Hematopoietic multipotent progenitor cell treated with erythropoietin and hydrocortisone succinate and interleukin-3 and kit ligand, for 8 days (in vitro differentiated cells): ENCODE data around the gene SLC6A12.
A peak's percentile ranks its signal among the peaks of the same experiment; 100 is the strongest.

Experiments
- DNase-seq: peaks from one replicate; pipeline ENCODE4 v3.0.0-alpha.2; 2015

The SLC6A12 gene

DNA sequence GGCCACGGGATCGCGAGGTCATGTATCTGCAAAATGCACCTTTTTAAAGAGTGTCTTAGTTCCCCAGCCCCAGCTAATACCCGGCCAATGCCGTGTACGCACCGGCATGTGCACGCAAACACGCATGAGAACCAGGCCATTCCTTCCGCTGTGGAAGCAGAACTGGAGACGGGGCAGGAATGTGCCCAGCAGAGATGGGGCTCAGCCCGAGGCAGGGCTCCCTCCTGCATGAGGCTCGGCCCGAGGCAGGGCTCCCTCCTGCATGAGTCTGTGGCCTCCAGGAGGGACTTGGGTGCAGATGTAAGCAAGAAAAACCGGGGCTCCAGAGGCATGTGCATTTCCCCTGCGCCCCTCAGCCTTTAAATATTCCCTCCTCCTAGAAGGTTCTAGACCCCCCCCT is 38.2 kb downstream of the SLC6A12 start:
- DNase-seq = no peak

DNA sequence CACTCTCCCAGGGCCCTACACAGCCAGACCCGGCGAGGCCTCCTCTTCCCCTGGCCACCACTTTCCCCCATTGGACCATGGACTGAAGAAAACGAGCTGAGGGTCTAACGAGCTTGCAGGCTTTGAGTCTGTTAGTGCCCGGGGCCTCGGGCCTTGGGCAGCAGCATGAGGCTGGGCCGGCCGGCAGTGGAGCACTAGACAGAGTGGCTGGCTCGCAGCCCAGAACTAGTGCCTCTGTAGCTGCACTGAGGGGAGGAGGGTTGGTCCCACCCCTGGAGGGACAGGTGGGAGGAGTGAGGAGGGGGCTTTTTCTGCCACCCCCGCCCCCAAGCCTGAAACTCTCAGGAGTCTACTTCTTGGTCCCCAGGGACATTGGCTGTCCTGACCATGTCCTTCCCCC is 38.7 kb downstream of the SLC6A12 start:
- peak; percentile 68 for DNase-seq

- no peak for DNase-seq
Measured at GRCh38 chr12:174596-174995, 39.4 kb downstream of the SLC6A12 start.

GRCh38 chr12:174124-174523 is 39.8 kb downstream of the SLC6A12 start:
- DNase-seq = peak; percentile 54

DNA sequence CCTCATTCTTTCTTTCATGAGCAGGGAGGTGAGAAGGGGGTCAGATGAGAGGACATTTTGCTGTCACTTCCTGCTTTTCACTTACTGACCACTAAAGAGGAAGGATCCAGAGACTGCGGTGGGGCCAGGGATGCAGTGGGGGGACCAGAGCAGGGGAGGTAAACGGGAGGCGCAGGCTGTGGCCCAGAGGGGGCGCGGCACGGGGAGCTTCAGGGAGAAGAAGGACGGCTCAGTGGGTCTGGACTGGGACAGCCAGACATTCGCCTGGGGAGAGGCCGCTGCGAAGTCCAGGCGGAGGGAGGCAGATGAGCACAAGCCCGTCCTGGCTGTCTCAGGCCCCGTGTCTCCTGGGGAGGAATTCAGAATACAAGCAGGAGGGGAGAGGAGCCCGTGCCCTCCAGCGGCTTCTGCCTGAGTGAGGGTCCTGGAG is 41.2 kb downstream of the SLC6A12 start:
- no peak for DNase-seq

GRCh38 chr12:171743-172676 is 41.9 kb downstream of the SLC6A12 start:
- DNase-seq = peak; percentile 98

GRCh38 chr12:171276-171675 is 42.7 kb downstream of the SLC6A12 start:
- no peak for DNase-seq

GRCh38 chr12:170371-171225 is 43.4 kb downstream of the SLC6A12 start:
- DNase-seq = no peak

DNA sequence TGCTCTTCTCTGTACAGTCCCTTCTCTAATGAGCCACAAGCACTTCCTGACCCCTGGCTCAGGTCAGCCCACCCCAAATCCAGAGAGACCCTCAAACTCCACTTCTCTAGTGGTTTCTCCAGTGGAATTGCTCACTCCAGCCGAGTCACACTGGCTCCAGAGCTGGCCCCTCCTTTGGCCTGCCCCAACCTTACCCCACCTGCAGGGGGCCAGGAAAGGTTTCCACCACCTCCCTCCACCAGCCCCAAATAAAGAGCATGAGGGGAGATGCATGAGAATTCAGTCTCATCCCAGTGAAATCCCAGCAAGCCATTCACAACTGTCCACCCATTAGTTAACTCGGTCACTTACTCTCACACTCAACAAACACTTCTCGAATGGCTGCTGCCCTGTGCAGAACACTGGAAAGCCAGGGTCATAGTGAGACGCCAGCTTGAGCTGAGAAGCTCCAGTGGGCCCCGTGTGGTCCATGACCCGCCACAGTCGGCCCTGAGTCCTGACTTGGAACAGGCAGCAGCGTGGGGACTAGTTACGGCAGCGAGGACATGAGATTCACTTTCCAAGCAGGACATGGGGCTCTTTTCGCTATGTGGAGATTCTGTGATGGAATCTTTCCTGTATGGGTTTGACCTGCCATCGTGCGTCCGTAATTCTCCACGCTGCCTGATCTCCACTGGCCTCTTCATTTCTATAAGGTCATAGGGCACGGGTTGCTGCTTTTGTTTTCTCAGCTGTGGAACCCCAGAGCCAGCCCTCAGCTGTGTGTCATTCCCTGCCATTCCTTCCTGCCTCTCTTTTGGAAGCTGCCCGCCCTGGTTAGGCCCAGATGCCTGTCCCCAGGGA is 44.2 kb downstream of the SLC6A12 start:
- peak; percentile 62 for DNase-seq

DNA sequence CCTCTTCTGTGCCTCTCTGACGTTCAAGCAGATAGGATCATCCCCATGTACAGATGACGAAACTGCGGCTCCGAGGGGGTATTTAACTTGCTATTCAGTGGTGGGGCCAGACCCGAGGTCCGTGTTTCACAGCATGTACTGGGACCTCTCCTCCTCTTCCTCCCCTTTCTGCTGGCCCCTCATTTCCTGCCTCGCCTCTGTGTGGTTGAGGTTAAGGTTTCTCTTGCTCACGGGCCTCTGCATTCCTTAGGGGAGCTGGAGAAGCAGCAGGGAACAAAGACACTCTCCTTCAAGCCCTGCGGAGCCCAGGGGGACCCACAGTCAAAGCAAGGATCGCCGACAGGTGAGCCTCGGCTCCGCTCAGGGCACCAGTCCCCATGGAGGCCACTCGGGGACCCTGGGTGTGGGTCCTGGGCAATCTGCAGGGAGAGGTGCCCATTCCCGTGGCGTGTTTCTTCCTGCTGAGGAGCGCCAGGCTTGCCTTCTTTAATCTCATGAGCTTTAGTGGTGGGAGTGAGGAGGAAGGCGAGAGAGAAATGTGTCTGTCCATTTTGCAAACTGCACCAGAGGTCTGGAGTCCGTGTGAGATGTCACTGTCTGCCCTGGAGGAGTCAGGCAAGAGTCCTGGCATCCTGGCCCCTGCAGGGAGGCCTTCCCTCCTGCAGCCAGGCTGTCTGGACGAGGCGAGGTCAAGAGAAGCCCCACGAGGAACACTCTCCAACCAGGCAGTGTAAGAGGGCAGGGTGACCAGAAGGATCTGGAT is 45.0 kb downstream of the SLC6A12 start:
- DNase-seq = peak; percentile 48

- DNase-seq = no peak
Measured at GRCh38 chr12:167959-168600, 45.9 kb downstream of the SLC6A12 start.

- peak; percentile 30 for DNase-seq
Measured at GRCh38 chr12:166425-167075, 47.4 kb downstream of the SLC6A12 start.

DNA sequence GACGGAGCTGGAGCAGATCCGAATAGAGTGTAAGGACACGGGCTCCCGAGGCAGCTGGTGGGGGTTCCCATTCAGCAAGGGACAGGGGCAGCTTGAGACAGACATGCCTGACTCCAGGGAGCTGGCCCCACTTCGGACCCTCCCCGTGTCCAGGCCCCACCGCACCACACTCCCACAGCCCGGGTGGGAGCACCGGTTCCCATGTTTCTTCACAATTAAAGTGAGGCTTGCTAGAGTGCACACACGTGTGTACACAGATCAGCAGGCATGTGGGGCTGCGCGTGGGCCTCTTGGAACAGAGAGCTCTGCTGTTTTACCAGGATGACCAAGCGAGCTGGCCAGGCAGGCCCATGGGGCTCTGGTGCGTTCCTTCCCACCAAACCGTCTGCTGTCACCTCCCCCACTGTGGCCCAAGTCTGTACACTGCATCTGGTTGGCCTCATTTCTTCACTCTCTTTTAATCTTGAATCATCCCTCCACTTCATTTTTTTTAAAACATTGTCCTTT is 48.0 kb downstream of the SLC6A12 start:
- DNase-seq = no peak

- peak; percentile 90 for DNase-seq
Measured at GRCh38 chr12:164207-164606, 49.8 kb downstream of the SLC6A12 start.

GRCh38 chr12:163406-163986 is 50.5 kb downstream of the SLC6A12 start:
- DNase-seq = no peak

GRCh38 chr12:162467-163307 is 51.3 kb downstream of the SLC6A12 start:
- no peak for DNase-seq

- no peak for DNase-seq
Measured at GRCh38 chr12:161823-162222, 52.1 kb downstream of the SLC6A12 start.

- no peak for DNase-seq
Measured at GRCh38 chr12:160858-161257, 53.1 kb downstream of the SLC6A12 start.

- DNase-seq = no peak
Measured at GRCh38 chr12:159156-159782, 54.7 kb downstream of the SLC6A12 start.
